Mesenchymal stem cell (in vitro differentiated cells and primary cell): ENCODE measurements around the gene DHRS4L2.

Experiments used
- DNase-seq: peaks from one replicate; pipeline ENCODE4 v3.0.0-alpha.2; 2013
- H2AFZ ChIP-seq: one replicate; pipeline ENCODE4 v1.6.1; 2013; ENCODE audit warnings: low read depth, mild to moderate bottlenecking, control low read depth, inconsistent platforms, low read length, moderate library complexity
- H2AK5ac ChIP-seq: 2 replicates; pipeline ENCODE4 v1.6.1; 2013; ENCODE audit warnings: low read length, moderate library complexity, mild to moderate bottlenecking, inconsistent platforms; ENCODE audit not compliant: severe bottlenecking
- H2BK120ac ChIP-seq: one replicate; pipeline ENCODE4 v1.6.1; 2013; ENCODE audit warnings: low read depth, mild to moderate bottlenecking, inconsistent platforms, low read length, moderate library complexity
- H2BK12ac ChIP-seq, 2 experiments: one replicate each; pipeline ENCODE4 v1.6.1; 2013; ENCODE audit warnings: inconsistent platforms in 2 of 2, low read length in 2 of 2, mild to moderate bottlenecking in 2 of 2, moderate library complexity in 2 of 2, control low read depth in 1 of 2
- H2BK15ac ChIP-seq: one replicate; pipeline ENCODE4 v1.6.1; 2013; ENCODE audit warnings: mild to moderate bottlenecking, low read depth, inconsistent platforms; ENCODE audit not compliant: poor library complexity, severe bottlenecking
- H2BK5ac ChIP-seq: 2 replicates; pipeline ENCODE4 v1.6.1; 2013; ENCODE audit warnings: low read depth, mild to moderate bottlenecking, low read length, control low read depth, inconsistent platforms; ENCODE audit not compliant: poor library complexity, severe bottlenecking
- H3K14ac ChIP-seq, 2 experiments: one replicate each; pipeline ENCODE4 v1.6.1; 2013; ENCODE audit warnings: inconsistent platforms in 2 of 2, low read length in 2 of 2, control low read depth in 1 of 2, mild to moderate bottlenecking in 1 of 2, moderate library complexity in 1 of 2
- H3K18ac ChIP-seq, 2 experiments: one replicate each; pipeline ENCODE4 v1.6.1; 2013; ENCODE audit warnings: inconsistent platforms in 2 of 2, low read length in 2 of 2, control low read depth in 1 of 2, low read depth in 1 of 2, mild to moderate bottlenecking in 1 of 2
- H3K23ac ChIP-seq, 2 experiments: one replicate each; pipeline ENCODE4 v1.6.1; 2013; ENCODE audit warnings: inconsistent platforms in 2 of 2, low read length in 2 of 2, mild to moderate bottlenecking in 2 of 2, moderate library complexity in 2 of 2, control low read depth in 1 of 2
- H3K27ac ChIP-seq: 2 replicates; pipeline ENCODE4 v1.5.1; 2013; ENCODE audit warnings: mild to moderate bottlenecking, moderate library complexity, low read length, control low read depth, inconsistent platforms; ENCODE audit not compliant: poor library complexity, severe bottlenecking
- H3K27me3 ChIP-seq, 2 experiments: 2 replicates each; pipeline versions ENCODE4 v1.6.1 to v1.7.0; 2013; ENCODE audit warnings: low read length in 2 of 2, mild to moderate bottlenecking in 2 of 2, moderate library complexity in 2 of 2, control low read depth in 1 of 2, inconsistent platforms in 1 of 2; ENCODE audit not compliant: control insufficient read depth in 1 of 2, insufficient read depth in 1 of 2
- H3K36me3 ChIP-seq, 2 experiments: 2 replicates each; pipeline versions ENCODE4 v1.6.1 to v1.7.0; 2013; ENCODE audit warnings: low read length in 2 of 2, control low read depth in 1 of 2, inconsistent platforms in 1 of 2, low read depth in 1 of 2, mild to moderate bottlenecking in 1 of 2; ENCODE audit not compliant: insufficient read depth in 2 of 2, control insufficient read depth in 1 of 2
- H3K4ac ChIP-seq, 2 experiments: one replicate each; pipeline ENCODE4 v1.6.1; 2013; ENCODE audit warnings: inconsistent platforms in 2 of 2, low read length in 2 of 2, mild to moderate bottlenecking in 2 of 2, moderate library complexity in 2 of 2, control low read depth in 1 of 2, low read depth in 1 of 2
- H3K4me1 ChIP-seq: 2 replicates; pipeline ENCODE4 v1.6.1; 2013; ENCODE audit warnings: low read depth, low read length, control low read depth; ENCODE audit not compliant: control insufficient read depth, insufficient read depth
- H3K4me2 ChIP-seq: 2 replicates; pipeline ENCODE4 v1.6.1; 2013; ENCODE audit warnings: low read length, mild to moderate bottlenecking, inconsistent platforms; ENCODE audit not compliant: poor library complexity, severe bottlenecking
- H3K4me3 ChIP-seq, 2 experiments: 2 replicates each; pipeline versions ENCODE4 v1.5.1 to v1.7.0; 2013; ENCODE audit warnings: low read length in 2 of 2, mild to moderate bottlenecking in 2 of 2, control low read depth in 1 of 2, low read depth in 1 of 2; ENCODE audit not compliant: insufficient read depth in 1 of 2
- H3K79me1 ChIP-seq: replicated peaks from 2 replicates; pipeline ENCODE4 v1.6.1; 2013; ENCODE audit warnings: mild to moderate bottlenecking, control low read depth, low read length, inconsistent platforms; ENCODE audit not compliant: poor library complexity, severe bottlenecking
- H3K9ac ChIP-seq: 2 replicates; pipeline ENCODE4 v1.7.0; 2013; ENCODE audit warnings: mild to moderate bottlenecking, low read length, moderate library complexity
- H3K9me3 ChIP-seq: 2 replicates; pipeline ENCODE4 v1.7.0; 2013; ENCODE audit warnings: mild to moderate bottlenecking, low read length; ENCODE audit not compliant: control insufficient read depth
- H4K8ac ChIP-seq: one replicate; pipeline ENCODE4 v1.6.1; 2013; ENCODE audit warnings: inconsistent platforms, mild to moderate bottlenecking, low read length, moderate library complexity
- H4K91ac ChIP-seq: one replicate; pipeline ENCODE4 v1.6.1; 2013; ENCODE audit warnings: mild to moderate bottlenecking, low read length, inconsistent platforms
- WGBS: methylation state at CpG from one replicate; pipeline ENCODE4 v1.1.7; 2013; ENCODE audit warnings: mixed read lengths; 5-methylcytosine and 5-hydroxymethylcytosine counted together

The DHRS4L2 gene

GRCh38 chr14:24051176-24051788, 62.6 kb downstream of the DHRS4L2 start:
- H2AK5ac ChIP-seq = no peak overlapping the region
- peak overlapping the region; percentile 79 for H3K9ac ChIP-seq
- no peak overlapping the region for H2BK120ac ChIP-seq
- peak overlapping the region; percentile 61 to 83 for H3K4me3 ChIP-seq
- H3K23ac ChIP-seq = no peak overlapping the region
- no peak overlapping the region for H4K91ac ChIP-seq
- no peaks in the 10 kb centered on the region for H3K36me3 ChIP-seq
- peaks cover 13% of the 10 kb centered on the region for H3K4me1 ChIP-seq
- H3K4me2 ChIP-seq = peak overlapping the region; percentile 97
- H3K14ac ChIP-seq = no peak overlapping the region
- WGBS = 18% methylated on average over 11 of the region's 20 CpGs
- peak overlapping the region; percentile 81 for H4K8ac ChIP-seq
- H3K27ac ChIP-seq = no peak overlapping the region
- no peaks in the 10 kb centered on the region for H3K79me1 ChIP-seq
- H2BK12ac ChIP-seq = peak overlapping the region in 1 of 2 experiments; percentile 60
- H3K9me3 ChIP-seq = no peaks in the 10 kb centered on the region
- H3K27me3 ChIP-seq = peaks cover 46 to 74% of the 10 kb centered on the region in 2 experiments
- no peak overlapping the region for H3K4ac ChIP-seq
- H2AFZ ChIP-seq = peak overlapping the region; percentile 88
- peak overlapping the region; percentile 67 for H2BK15ac ChIP-seq
- DNase-seq = no peak
- H3K18ac ChIP-seq = peak overlapping the region; percentile 41 to 61
- H2BK5ac ChIP-seq = no peak overlapping the region

DNA sequence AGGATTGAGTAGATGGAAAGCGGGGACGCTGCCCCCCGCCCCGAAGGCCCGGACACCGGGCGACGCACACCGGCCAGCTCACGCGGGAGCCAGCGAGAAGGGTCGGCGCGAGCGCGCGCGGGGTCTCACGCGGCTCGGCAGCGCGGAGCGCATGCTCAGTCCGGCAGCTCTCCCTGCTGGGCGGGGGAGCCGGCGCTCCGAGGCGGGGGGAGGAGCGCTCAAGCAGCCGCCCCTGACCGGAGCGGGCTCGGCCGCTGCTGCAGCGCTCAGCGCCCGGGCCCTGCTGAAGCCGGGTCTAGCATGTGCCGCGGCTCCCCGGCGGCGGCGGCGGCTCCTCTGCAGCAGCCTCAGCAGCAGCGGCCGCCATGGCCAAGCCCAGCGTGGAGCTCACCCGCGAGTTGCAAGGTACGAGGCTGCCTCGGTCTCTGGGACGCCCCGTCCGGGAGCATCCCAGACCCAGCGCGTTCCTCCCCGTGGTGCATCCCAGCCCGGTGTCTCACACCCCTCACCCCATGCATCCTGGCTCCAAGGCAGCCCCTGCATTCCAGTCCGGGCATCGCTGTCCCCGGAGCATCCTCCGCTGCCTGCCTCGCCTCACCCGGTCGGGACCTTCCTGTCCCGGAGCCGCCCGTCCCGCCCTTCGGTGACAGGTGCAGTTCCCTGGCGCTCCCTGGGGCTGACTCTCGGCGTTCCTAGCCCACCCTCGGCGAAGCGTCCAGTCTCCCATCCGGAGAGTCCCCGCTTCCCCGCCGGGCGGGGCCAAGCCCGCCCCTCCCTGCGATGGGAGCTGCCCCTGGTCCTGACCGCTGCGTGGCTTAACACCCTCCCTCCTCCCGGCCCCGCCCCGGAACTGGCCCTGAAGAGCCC, 63.3 kb downstream of the DHRS4L2 start, which contains the start of gene CARMIL3:
Gene CARMIL3 (plus strand): TSS at position 221 of the 867 bp plus-strand sequence. CDS start 145 bp downstream, at position 366.
- Histone ChIP-seq H3K27ac (no peak within 1 kb of the TSS), H2AK5ac (no peak within 1 kb of the TSS), H3K79me1 (no peaks in the 10 kb centered on the region), H3K27me3 (peaks cover 51 to 79% of the 10 kb centered on the region in 2 experiments), H2BK15ac (peak within 1 kb of the TSS; percentile 67), H4K8ac (peak within 1 kb of the TSS; percentile 81), H3K9me3 (no peaks in the 10 kb centered on the region), H3K18ac (peak within 1 kb of the TSS; percentile 41 to 61), H3K9ac (peak within 1 kb of the TSS; percentile 79), H3K4ac (no peak within 1 kb of the TSS), H2AFZ (peak within 1 kb of the TSS; percentile 88), H3K14ac (peak within 1 kb of the TSS in 1 of 2 experiments; percentile 72), H3K4me1 (peaks cover 13% of the 10 kb centered on the region), H4K91ac (no peak within 1 kb of the TSS), H3K4me2 (peak within 1 kb of the TSS; percentile 97), H3K23ac (peak within 1 kb of the TSS in 1 of 2 experiments; percentile 91), H3K4me3 (peak within 1 kb of the TSS; percentile 61 to 83), H2BK12ac (peak within 1 kb of the TSS in 1 of 2 experiments; percentile 60), H2BK5ac (no peak within 1 kb of the TSS), H2BK120ac (no peak within 1 kb of the TSS), H3K36me3 (no peaks in the 10 kb centered on the region)
- DNase-seq = peak; percentile 49
- 2% methylated on average over 68 of the region's 92 CpGs for WGBS

DNA sequence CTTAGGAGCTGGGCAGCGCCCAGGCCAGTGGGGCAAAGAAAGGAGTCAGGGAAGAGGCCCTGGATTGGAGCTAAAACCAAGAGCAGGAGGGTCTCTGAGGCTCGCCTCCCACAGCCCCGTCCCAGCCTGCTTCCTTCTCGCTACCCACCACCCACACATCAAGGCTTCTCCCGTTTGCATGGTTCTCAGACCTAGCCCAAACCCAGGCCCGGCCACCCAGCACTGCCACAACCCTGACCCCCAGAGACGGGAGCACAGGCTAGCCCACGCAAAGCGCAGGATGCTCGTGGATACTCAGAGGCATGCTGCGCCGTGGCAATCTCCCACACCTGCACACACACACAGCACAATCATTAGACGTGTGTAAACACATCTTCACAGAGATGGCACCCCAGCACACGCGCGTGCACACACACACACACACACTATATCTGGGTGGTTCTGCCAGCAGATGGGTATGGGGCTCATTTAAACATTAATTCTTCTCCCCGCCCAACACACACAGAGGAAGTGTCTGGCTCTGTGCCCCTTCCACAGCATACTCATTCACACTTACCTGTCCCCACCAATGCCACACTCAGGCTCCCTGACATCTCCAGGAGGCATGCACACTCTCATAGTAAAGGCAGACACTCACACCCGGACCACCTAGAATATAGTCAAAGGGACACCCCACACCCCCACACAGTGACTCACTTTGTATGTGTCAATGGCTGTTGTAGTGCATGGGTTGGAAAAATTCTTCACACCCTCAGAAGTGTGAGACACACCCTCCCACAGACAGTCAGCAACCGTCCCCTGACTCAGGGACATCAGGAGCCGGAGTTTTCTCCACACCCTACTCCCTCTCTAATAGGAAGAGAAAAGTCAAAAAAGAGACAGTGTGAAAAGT, 64.2 kb downstream of the DHRS4L2 start:
- Histone ChIP-seq H3K23ac (no peak overlapping the region), H3K18ac (no peak overlapping the region), H4K8ac (no peak overlapping the region), H3K14ac (no peak overlapping the region), H3K9me3 (no peaks in the 10 kb centered on the region), H3K36me3 (no peaks in the 10 kb centered on the region), H2AFZ (no peak overlapping the region), H3K9ac (no peak overlapping the region), H2BK5ac (no peak overlapping the region), H3K4me2 (peak overlapping the region; percentile 97), H3K27me3 (peaks cover 54 to 82% of the 10 kb centered on the region in 2 experiments), H2BK12ac (no peak overlapping the region), H3K4me1 (peaks cover 13% of the 10 kb centered on the region), H2BK15ac (no peak overlapping the region), H2BK120ac (no peak overlapping the region), H4K91ac (no peak overlapping the region), H3K4me3 (peak overlapping the region in 1 of 2 experiments; percentile 83), H2AK5ac (no peak overlapping the region), H3K4ac (no peak overlapping the region), H3K27ac (no peak overlapping the region), H3K79me1 (no peaks in the 10 kb centered on the region)
- 82% methylated on average over 16 of the region's 20 CpGs for WGBS
- no peak for DNase-seq
